Medulla oblongata (tissue), 1 donor: ENCODE measurements around the gene CALHM3.
"Not testable (repeated sequence)": the region's sequence is repeated elsewhere in the genome, so short reads cannot be mapped to it uniquely, and the experiment has no call there.

Experiments used
- DNase-seq: peaks from one replicate; pipeline ENCODE4 v3.0.0-alpha.2; 2015; ENCODE audit errors: extremely low spot score

The CALHM3 gene

GRCh38 chr10:103479135-103479534 lies at the start of gene CALHM3:
Gene CALHM3 (minus strand): TSS chr10:103479240. CDS start chr10:103479032, 208 bp downstream.
- DNase-seq: no peak

GRCh38 chr10:103528549-103528948 lies 49.5 kb upstream of the CALHM3 start:
- no peak for DNase-seq

GRCh38 chr10:103527476-103527875 lies 48.4 kb upstream of the CALHM3 start:
- not testable (repeated sequence) for DNase-seq

GRCh38 chr10:103525901-103526300 lies 46.9 kb upstream of the CALHM3 start:
- DNase-seq: no peak

- no peak for DNase-seq
Observed at GRCh38 chr10:103523683-103524082, 44.6 kb upstream of the CALHM3 start.

- not testable (repeated sequence) for DNase-seq
Observed at GRCh38 chr10:103522006-103522405, 43.0 kb upstream of the CALHM3 start.

GRCh38 chr10:103519798-103520197 lies 40.8 kb upstream of the CALHM3 start:
- no peak for DNase-seq

- DNase-seq: no peak
Observed at GRCh38 chr10:103517234-103518085, 38.4 kb upstream of the CALHM3 start.

GRCh38 chr10:103514244-103514643 lies 35.2 kb upstream of the CALHM3 start:
- no peak for DNase-seq

GRCh38 chr10:103513380-103514060 lies 34.5 kb upstream of the CALHM3 start:
- DNase-seq: no peak

GRCh38 chr10:103512591-103513379 lies 33.7 kb upstream of the CALHM3 start:
- no peak for DNase-seq

- DNase-seq: no peak
Observed at GRCh38 chr10:103512166-103512565, 33.1 kb upstream of the CALHM3 start.

- no peak for DNase-seq
Observed at GRCh38 chr10:103510791-103511752, 32.0 kb upstream of the CALHM3 start.

GRCh38 chr10:103510046-103510685 lies 31.1 kb upstream of the CALHM3 start:
- DNase-seq: no peak

GRCh38 chr10:103507235-103508191 lies 28.5 kb upstream of the CALHM3 start:
- no peak for DNase-seq

GRCh38 chr10:103506061-103506460 lies 27.0 kb upstream of the CALHM3 start:
- DNase-seq: no peak

- DNase-seq: no peak
Observed at GRCh38 chr10:103504181-103504783, 25.2 kb upstream of the CALHM3 start.

GRCh38 chr10:103503777-103504176 lies 24.7 kb upstream of the CALHM3 start:
- DNase-seq: not testable (repeated sequence)
